ENCODE results near the gene ATOX1.

ATOX1 gene

DNA sequence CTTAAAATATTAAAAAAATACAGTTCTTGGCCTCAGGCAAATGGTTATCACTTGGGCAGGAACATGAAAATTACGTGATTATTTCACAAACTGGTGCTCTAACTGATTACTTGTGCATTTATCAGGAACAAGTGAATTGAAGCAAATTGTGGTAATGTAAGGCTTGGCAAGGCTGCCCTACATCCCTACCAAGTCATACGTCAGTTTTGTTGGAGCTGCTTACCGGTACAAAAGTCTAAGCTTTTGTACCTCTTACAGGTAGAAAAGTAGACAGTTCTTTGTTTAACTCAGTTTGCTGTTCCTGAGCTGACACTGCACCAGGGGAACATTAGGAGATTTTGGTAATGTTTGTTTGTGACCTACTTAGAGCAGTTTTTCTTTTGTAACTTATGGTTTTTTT lies 15.5 kb upstream of the ATOX1 start:
- TF ChIP-seq, protein P1, sequence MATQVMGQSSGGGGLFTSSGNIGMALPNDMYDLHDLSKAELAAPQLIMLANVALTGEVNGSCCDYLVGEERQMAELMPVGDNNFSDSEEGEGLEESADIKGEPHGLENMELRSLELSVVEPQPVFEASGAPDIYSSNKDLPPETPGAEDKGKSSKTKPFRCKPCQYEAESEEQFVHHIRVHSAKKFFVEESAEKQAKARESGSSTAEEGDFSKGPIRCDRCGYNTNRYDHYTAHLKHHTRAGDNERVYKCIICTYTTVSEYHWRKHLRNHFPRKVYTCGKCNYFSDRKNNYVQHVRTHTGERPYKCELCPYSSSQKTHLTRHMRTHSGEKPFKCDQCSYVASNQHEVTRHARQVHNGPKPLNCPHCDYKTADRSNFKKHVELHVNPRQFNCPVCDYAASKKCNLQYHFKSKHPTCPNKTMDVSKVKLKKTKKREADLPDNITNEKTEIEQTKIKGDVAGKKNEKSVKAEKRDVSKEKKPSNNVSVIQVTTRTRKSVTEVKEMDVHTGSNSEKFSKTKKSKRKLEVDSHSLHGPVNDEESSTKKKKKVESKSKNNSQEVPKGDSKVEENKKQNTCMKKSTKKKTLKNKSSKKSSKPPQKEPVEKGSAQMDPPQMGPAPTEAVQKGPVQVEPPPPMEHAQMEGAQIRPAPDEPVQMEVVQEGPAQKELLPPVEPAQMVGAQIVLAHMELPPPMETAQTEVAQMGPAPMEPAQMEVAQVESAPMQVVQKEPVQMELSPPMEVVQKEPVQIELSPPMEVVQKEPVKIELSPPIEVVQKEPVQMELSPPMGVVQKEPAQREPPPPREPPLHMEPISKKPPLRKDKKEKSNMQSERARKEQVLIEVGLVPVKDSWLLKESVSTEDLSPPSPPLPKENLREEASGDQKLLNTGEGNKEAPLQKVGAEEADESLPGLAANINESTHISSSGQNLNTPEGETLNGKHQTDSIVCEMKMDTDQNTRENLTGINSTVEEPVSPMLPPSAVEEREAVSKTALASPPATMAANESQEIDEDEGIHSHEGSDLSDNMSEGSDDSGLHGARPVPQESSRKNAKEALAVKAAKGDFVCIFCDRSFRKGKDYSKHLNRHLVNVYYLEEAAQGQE (IDR thresholded peaks at IDR 0.05; ENCODE audit: insufficient read depth in 1 of 2, low read depth in 2 of 2, low read length in 2 of 2), result no peak
- TF ChIP-seq POLR2AphosphoS5 (IDR thresholded peaks at IDR 0.05; ENCODE audit: low read depth, low read length) (no peak), SIN3A (IDR thresholded peaks at IDR 0.05; ENCODE audit: borderline replicate concordance, insufficient read depth, low read length) (no peak), FOXP2 (optimal IDR thresholded peaks at IDR 0.05; ENCODE audit: borderline replicate concordance, extremely low read depth, extremely low read length, insufficient read depth) (no peak), TAF1 (IDR thresholded peaks at IDR 0.05; ENCODE audit: borderline replicate concordance, insufficient read depth, low read length) (no peak)

DNA sequence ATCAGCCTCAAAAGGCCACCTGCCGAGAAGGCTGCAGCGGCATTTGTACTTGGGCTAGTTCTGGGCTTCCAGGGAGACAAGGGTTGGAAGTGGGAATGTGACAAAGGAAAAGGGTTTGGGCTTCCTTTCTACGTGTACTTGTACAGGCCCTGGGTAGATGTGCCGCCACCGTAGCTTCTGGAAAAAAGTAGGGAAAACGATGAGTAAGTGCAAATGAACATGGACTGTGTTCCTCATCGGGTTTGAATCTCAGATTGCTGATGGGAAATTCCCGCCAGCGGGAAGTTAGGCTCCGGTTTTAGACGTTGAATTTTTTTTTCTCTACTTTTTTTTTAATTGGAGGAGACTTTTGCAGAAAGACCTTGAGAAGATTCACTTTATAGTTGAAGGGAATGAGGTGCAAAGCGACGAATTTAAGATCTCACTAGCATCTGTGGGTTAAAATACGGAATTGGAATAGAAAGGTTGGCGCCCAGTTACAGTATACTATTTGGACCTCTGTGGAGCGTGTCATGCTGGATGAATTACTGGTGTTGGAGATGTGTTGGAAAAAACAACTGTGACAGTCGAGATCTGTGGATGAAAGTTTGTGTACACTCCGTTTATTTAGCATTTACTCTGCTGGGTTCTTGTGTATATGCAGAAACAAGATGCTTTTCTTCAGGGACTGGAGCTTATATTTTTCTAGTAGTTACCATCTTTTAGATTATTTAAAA lies 14.6 kb upstream of the ATOX1 start:
- TF ChIP-seq SIN3A (IDR thresholded peaks at IDR 0.05; ENCODE audit: borderline replicate concordance, insufficient read depth, low read length) (no peak), TAF1 (IDR thresholded peaks at IDR 0.05; ENCODE audit: borderline replicate concordance, insufficient read depth, low read length) (0 out of 2 replicates have a peak, but pooled peaks have one; percentile 16)

DNA sequence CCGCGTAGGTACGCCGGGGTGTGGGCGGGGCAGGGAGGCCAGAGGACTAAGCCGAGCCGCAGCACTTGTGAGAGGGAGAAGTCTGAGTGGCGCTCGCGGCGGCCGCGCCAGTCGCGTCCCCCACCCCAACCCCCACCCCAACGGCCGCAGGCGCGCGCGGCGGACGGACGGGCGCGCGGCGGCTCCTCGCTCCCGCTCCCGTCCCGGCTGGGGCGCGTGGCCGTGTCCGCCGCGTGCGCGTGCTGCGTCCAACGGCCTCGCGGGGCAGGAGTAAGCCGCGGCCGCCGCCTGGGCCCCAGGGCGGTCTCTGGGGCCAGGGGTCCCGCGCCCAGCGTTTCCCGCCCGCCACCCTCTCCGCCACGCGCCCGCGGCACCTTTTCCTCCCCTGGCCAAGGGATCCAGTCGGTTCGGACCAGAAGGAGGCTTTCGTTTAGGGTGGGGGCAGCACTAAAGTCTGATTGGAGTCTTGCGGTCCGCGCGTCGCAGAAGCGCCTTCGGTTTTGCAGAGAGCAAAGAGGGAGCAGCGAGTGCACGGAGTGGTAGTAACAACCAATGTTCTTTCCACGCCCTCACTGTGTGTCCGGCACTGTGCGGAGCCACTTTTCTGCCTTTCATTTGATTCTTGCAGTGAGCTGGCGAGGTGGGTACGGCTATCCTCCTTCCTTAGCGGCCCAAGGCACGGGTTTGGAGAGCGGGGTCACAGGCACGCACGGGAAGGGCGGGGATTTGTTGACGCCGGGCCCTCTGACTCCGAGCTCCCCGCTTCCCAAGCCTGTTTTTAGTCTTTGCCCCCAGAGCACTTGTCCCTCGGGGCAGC lies 13.8 kb upstream of the ATOX1 start:
- TF ChIP-seq FOXP2 (optimal IDR thresholded peaks at IDR 0.05; ENCODE audit: borderline replicate concordance, extremely low read depth, extremely low read length, insufficient read depth) (no peak), SIN3A (IDR thresholded peaks at IDR 0.05; ENCODE audit: borderline replicate concordance, insufficient read depth, low read length) (peak; percentile 29; the same call in 1 of the 2 replicates)

DNA sequence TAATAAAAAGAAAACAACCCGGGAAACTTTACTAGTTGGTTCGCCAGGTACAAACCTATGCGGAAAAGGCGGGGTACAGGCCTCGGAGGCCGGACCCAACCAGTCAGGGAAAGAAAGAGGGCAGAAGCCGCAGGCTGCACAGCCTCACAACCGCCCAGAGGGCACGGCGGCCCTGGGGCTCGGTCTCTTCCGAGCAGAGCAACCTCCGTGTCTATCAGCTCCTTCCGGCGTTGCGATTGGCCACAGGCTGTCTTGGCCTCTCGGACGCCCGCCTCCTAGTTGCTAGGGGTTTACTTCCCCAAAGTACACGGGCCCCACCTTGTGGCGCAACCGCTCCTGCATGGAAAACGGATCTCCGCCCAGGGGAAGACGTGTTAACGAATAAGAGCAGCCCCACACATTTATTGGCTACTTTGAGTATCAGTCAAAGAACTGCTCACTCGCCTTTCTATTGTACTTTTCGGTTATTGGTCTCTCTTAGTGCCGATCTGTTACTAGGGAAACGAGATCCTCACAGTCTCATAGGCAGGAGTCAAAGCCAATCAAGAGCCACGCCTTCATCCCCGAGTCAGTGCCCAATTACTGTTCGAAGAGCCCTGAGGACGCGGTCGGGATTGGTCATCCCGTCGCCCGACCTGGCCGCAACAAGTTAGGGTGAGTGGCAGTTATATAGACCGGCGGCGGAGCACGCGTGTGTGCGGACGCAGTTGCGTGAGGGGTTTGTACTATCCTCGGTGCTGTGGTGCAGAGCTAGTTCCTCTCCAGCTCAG lies 13.0 kb upstream of the ATOX1 start, which contains the start of gene G3BP1:
TSS of gene G3BP1 (plus strand) at position 696 of the 770 bp plus-strand sequence. CDS start 14,667 bp downstream, outside the sequence.
- TF ChIP-seq TAF1 (IDR thresholded peaks at IDR 0.05; ENCODE audit: borderline replicate concordance, insufficient read depth, low read length) (peak; percentile 98), FOXP2 (optimal IDR thresholded peaks at IDR 0.05; ENCODE audit: borderline replicate concordance, extremely low read depth, extremely low read length, insufficient read depth) (peak; percentile 90), SIN3A (IDR thresholded peaks at IDR 0.05; ENCODE audit: borderline replicate concordance, insufficient read depth, low read length) (peak; percentile 96; the same call in 1 of the 2 replicates), POLR2AphosphoS5 (IDR thresholded peaks at IDR 0.05; ENCODE audit: low read depth, low read length) (peak; percentile 98)
- TF ChIP-seq, protein P1 (IDR thresholded peaks at IDR 0.05; ENCODE audit: insufficient read depth in 1 of 2, low read depth in 2 of 2, low read length in 2 of 2), result peak in 1 of 2 experiments; percentile 69; a peak in 1 of 4 replicates

DNA sequence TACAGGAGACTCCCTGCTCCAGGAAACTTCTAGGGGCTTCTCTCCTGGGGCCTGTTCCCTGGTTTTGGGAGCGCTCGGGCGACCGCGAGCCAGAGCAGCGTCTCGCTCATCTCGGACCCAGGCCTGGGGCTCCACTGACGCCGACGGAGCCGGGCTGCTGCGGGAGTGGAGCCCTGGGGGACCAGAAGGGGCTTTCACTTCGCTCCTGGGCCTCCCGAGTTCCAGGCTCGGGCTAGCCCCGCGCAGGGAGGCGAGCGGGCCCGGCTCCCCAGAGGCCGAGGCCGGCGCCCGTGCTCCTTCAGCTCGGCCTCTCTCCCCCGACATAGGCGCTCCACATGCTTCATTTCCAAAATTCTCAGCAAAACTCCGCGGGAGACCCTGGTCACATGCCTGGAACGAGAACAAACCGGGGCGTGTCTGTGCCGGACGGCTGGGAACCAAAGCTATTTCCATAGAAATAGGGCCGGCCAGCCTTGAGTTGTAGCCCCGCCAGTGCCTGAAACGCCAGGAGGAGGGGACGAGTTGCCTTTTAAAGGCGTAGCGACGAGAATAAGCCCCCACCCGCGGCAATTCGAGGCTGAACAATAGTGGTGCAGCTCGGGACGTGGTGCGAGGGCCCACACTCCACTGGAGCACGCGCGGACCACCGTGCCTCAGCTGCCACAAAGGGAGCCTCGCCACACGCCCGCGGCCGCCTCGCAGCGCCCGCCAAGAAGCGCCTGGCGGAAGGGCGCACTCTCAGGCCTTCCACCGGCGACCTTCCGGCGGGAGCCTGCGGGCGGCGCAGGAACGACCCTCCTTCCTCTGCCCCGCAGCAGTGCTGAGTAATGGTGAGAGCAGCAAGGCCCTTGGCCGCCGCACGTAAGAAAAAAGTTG lies 12.2 kb upstream of the ATOX1 start:
- TF ChIP-seq SIN3A (IDR thresholded peaks at IDR 0.05; ENCODE audit: borderline replicate concordance, insufficient read depth, low read length) (no peak), FOXP2 (optimal IDR thresholded peaks at IDR 0.05; ENCODE audit: borderline replicate concordance, extremely low read depth, extremely low read length, insufficient read depth) (peak; percentile 46)

DNA sequence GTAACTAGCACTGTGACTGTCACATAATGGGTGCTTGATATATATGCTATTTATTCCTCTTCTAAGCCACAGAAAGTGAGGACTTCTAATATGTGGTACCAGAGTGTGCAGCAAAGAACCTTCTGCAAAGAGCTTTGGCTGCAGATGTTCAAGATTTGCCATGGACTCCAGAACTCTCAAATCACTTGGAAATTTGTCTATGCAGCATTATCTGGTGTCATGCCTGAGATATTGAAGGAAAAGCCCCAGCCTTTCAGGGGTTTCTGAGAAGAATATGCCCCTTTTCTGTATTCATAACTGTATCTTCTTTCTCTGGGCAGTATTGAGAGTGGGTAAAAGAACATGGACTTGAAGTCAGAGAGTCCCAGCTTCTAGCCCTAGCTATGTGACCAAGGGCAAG lies 8.5 kb upstream of the ATOX1 start:
- TF ChIP-seq SIN3A (IDR thresholded peaks at IDR 0.05; ENCODE audit: borderline replicate concordance, insufficient read depth, low read length), result no peak
- TF ChIP-seq POLR2AphosphoS5 (IDR thresholded peaks at IDR 0.05; ENCODE audit: low read depth, low read length), result no peak
- TF ChIP-seq, protein P1 (IDR thresholded peaks at IDR 0.05; ENCODE audit: insufficient read depth in 1 of 2, low read depth in 2 of 2, low read length in 2 of 2), result no peak
- no peak for TF ChIP-seq TAF1 (IDR thresholded peaks at IDR 0.05; ENCODE audit: borderline replicate concordance, insufficient read depth, low read length)
- TF ChIP-seq FOXP2 (optimal IDR thresholded peaks at IDR 0.05; ENCODE audit: borderline replicate concordance, extremely low read depth, extremely low read length, insufficient read depth), result no peak

Measured in PFSK-1 (cell line).